GM12801 (cell line): Measurements from ENCODE around the gene DHX35.

Source experiments
- CTCF ChIP-seq: IDR thresholded peaks from one replicate; pipeline ENCODE4 v1.5.1; 2011; ENCODE audit warnings: control low read depth; ENCODE audit not compliant: insufficient read length; ENCODE audit errors: extremely low read depth

The DHX35 gene

GRCh38 chr20:38953630-38954340 is 8.4 kb upstream of the DHX35 start:
- TF ChIP-seq CTCF: no peak

GRCh38 chr20:38957235-38957876 is 4.8 kb upstream of the DHX35 start:
- no peak for TF ChIP-seq CTCF

GRCh38 chr20:38957915-38958485 is 4.1 kb upstream of the DHX35 start:
- no peak for TF ChIP-seq CTCF

GRCh38 chr20:38961530-38962043 is 557 bp upstream of the DHX35 start:
- no peak for TF ChIP-seq CTCF

- TF ChIP-seq CTCF: no peak
Measured at GRCh38 chr20:38962928-38963401, 821 bp downstream of the DHX35 start.

- TF ChIP-seq CTCF: no peak
Measured at GRCh38 chr20:38963745-38964144, 1.6 kb downstream of the DHX35 start.

- no peak for TF ChIP-seq CTCF
Measured at GRCh38 chr20:38965264-38965663, 3.1 kb downstream of the DHX35 start.
